ACC112 (cell line): ENCODE measurements around the gene FAM53B.

ENCODE experiments used
- H2AFZ ChIP-seq: fragments of 200-600 bp; sonication (generic); one replicate; pipeline ENCODE4 v1.6.0; 2017; ENCODE audit warnings: antibody characterized with exemption, low read length; ENCODE audit not compliant: unreplicated experiment
- H3K27ac ChIP-seq: fragments of 200-600 bp; sonication (generic); 2 replicates; pipeline ENCODE4 v1.5.1; 2014; ENCODE audit warnings: low read depth, mild to moderate bottlenecking, antibody characterized with exemption, low read length, moderate library complexity
- H3K27me3 ChIP-seq: fragments of 200-600 bp; sonication (generic); 2 replicates; pipeline ENCODE4 v1.6.1; 2014; ENCODE audit warnings: mild to moderate bottlenecking, antibody characterized with exemption, low read length, moderate library complexity, mixed read lengths; ENCODE audit not compliant: insufficient read depth
- H3K36me3 ChIP-seq: fragments of 200-600 bp; sonication (generic); 2 replicates; pipeline ENCODE4 v1.6.1; 2016; ENCODE audit warnings: mild to moderate bottlenecking, antibody characterized with exemption, low read length, moderate library complexity, mixed read lengths; ENCODE audit not compliant: insufficient read depth
- H3K4me1 ChIP-seq: fragments of 200-600 bp; sonication (generic); one replicate; pipeline ENCODE4 v1.6.1; 2016; ENCODE audit warnings: low read length, mixed read lengths; ENCODE audit not compliant: insufficient read depth, unreplicated experiment, control insufficient read depth
- H3K4me3 ChIP-seq: fragments of 200-600 bp; sonication (generic); 2 replicates; pipeline ENCODE4 v1.5.1; 2014; ENCODE audit warnings: mild to moderate bottlenecking, low read depth, low read length
- H3K79me2 ChIP-seq: fragments of 200-600 bp; sonication (generic); one replicate; pipeline ENCODE4 v1.6.0; 2016; ENCODE audit warnings: low read length; ENCODE audit not compliant: control insufficient read depth, unreplicated experiment, insufficient read depth

FAM53B gene

GRCh38 chr10:124641282-124642087 lies 102.7 kb downstream of the FAM53B start:
- no peak overlapping the region for H3K27ac ChIP-seq
- no peaks in the 10 kb centered on the region for H3K36me3 ChIP-seq
- H3K4me1 ChIP-seq: peaks cover 20% of the 10 kb centered on the region

GRCh38 chr10:124640538-124641231 lies 103.5 kb downstream of the FAM53B start:
- Histone ChIP-seq H3K79me2 (peaks cover 3% of the 10 kb centered on the region), H2AFZ (no peak overlapping the region), H3K4me3 (no peak overlapping the region), H3K4me1 (peaks cover 13% of the 10 kb centered on the region), H3K27ac (no peak overlapping the region), H3K36me3 (no peaks in the 10 kb centered on the region), H3K27me3 (no peaks in the 10 kb centered on the region)

More at GRCh38 chr10:124641282-124642087, 102.7 kb downstream of the FAM53B start:
- Histone ChIP-seq H2AFZ (no peak overlapping the region), H3K4me3 (no peak overlapping the region), H3K27me3 (no peaks in the 10 kb centered on the region), H3K79me2 (peaks cover 3% of the 10 kb centered on the region)

DNA sequence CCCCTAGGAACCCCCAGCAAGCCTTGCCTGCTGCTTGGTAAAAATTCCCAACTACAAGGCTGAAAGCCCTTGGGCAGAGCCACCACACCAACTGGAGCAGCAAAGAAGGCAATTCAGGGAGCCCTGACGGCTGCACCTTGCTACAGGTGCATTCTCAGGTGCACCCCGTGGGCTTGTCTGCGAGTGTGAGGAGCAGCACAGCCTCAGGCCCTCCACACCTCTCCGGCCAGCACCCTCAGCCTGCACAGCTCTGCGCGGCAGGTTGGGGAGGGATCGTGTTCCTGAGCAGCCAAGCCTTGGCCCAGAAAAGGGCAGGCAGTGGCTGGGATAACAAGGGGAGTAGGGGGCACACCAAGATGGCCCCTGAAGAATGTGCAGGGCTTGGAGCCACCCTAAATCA lies 104.1 kb downstream of the FAM53B start:
- Histone ChIP-seq H3K79me2 (peaks cover 3% of the 10 kb centered on the region), H3K4me3 (no peak overlapping the region), H3K4me1 (peaks cover 13% of the 10 kb centered on the region)

DNA sequence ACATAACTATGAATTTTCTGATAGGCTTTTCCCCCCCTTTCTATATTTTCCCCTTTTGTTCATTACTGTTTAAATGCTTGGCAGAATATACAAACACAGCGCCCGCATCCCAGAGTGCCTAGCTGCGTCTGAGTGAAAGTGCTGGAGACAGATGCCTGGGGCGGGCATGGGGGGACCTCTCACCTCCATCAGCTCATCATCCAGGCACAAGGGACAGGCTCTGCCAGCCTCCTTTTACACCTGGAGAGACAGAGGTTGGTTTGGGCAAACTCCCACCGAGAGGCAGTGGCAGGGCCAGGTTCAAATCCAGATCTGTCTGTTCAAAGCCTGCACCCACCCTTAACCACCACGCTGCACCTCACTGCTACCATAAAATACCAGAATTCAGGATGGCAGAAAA lies 104.5 kb downstream of the FAM53B start:
- no peaks in the 10 kb centered on the region for H3K27me3 ChIP-seq
- H3K36me3 ChIP-seq: no peaks in the 10 kb centered on the region
- H2AFZ ChIP-seq: no peak overlapping the region
- H3K4me1 ChIP-seq: peaks cover 13% of the 10 kb centered on the region
- H3K4me3 ChIP-seq: no peak overlapping the region
- no peak overlapping the region for H3K27ac ChIP-seq
- H3K79me2 ChIP-seq: no peaks in the 10 kb centered on the region

More for the DNA sequence above, 104.1 kb downstream of the FAM53B start:
- no peak overlapping the region for H2AFZ ChIP-seq
- H3K36me3 ChIP-seq: no peaks in the 10 kb centered on the region
- no peak overlapping the region for H3K27ac ChIP-seq
- no peaks in the 10 kb centered on the region for H3K27me3 ChIP-seq

DNA sequence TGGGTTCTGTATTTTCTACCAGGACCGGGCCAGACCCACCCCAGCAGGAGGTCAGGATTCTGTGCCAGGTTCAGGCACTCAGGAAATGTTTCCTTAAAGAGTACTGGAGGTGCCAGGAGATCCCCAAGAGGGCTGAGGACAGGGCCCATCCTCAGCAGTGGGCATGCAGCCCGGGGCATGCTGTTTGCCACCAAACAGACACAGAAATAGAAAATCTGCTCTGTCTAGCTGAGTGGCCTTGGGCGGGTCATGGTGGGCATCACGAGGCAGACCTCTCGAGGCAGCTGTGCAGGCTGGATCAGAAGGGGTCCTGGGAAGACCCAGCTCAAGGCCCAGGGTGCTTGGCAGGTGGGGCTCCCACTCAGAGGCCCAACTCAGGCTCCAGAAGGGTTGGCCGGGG lies 105.0 kb downstream of the FAM53B start:
- Histone ChIP-seq H3K4me3 (no peak overlapping the region), H3K27me3 (no peaks in the 10 kb centered on the region), H3K4me1 (peaks cover 13% of the 10 kb centered on the region), H3K27ac (no peak overlapping the region), H3K36me3 (no peaks in the 10 kb centered on the region), H3K79me2 (no peaks in the 10 kb centered on the region), H2AFZ (no peak overlapping the region)

GRCh38 chr10:124637746-124638145 lies 106.4 kb downstream of the FAM53B start:
- Histone ChIP-seq H3K27me3 (no peaks in the 10 kb centered on the region), H3K4me1 (peaks cover 13% of the 10 kb centered on the region), H3K36me3 (no peaks in the 10 kb centered on the region), H3K79me2 (no peaks in the 10 kb centered on the region), H2AFZ (no peak overlapping the region), H3K4me3 (no peak overlapping the region), H3K27ac (no peak overlapping the region)

GRCh38 chr10:124637091-124637700 lies 107.0 kb downstream of the FAM53B start:
- H3K4me3 ChIP-seq: no peak overlapping the region
- H3K27ac ChIP-seq: no peak overlapping the region
- H3K36me3 ChIP-seq: no peaks in the 10 kb centered on the region
- H2AFZ ChIP-seq: no peak overlapping the region
- peaks cover 13% of the 10 kb centered on the region for H3K4me1 ChIP-seq
- no peaks in the 10 kb centered on the region for H3K27me3 ChIP-seq
- H3K79me2 ChIP-seq: no peaks in the 10 kb centered on the region

DNA sequence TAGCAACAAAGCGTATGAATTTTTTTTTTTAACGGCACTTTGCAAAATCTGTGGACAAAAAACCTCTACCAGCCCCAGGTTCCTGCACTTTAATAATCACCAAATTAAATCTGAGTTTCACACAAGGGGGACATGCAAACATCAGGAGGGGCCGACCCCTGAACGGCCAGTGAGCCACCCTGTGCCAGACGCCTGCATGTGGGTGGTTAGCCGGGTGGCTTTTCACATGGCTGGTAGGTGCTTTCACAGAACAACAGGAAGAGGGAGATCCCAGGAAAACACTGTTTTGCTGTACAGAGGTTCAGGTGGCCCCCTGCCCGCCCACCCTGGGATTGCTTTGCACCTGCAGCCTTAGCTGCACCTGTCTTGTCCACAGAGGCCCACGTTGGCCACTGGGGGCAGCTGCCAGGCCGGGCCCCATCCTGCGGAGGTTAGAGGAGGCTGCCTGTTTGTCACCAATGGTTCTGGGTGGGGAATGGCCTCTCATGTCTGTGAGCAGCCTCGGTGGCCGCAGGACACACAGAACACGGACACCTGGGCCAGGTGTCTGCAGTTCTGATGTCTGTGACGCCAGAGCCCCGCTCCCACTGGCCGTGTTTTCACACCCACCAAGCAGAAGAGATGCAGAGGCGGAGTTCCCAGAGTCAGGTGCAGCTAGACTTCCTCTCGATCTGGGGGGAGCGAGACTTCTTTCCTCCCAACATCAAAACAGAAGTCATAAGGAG lies 107.7 kb downstream of the FAM53B start:
- H3K4me1 ChIP-seq: peaks cover 8% of the 10 kb centered on the region
- H3K27me3 ChIP-seq: no peaks in the 10 kb centered on the region
- H3K79me2 ChIP-seq: no peaks in the 10 kb centered on the region
- no peak overlapping the region for H3K27ac ChIP-seq
- H2AFZ ChIP-seq: no peak overlapping the region
- H3K4me3 ChIP-seq: no peak overlapping the region
- H3K36me3 ChIP-seq: no peaks in the 10 kb centered on the region

- Histone ChIP-seq H3K27ac (no peak overlapping the region), H3K4me3 (no peak overlapping the region), H3K4me1 (no peaks in the 10 kb centered on the region), H2AFZ (no peak overlapping the region), H3K36me3 (no peaks in the 10 kb centered on the region), H3K79me2 (no peaks in the 10 kb centered on the region), H3K27me3 (no peaks in the 10 kb centered on the region)
Measured at GRCh38 chr10:124632566-124632965, 111.6 kb downstream of the FAM53B start.

GRCh38 chr10:124632064-124632531 lies 112.1 kb downstream of the FAM53B start:
- H3K4me1 ChIP-seq: no peaks in the 10 kb centered on the region
- no peak overlapping the region for H3K4me3 ChIP-seq
- no peaks in the 10 kb centered on the region for H3K36me3 ChIP-seq
- no peaks in the 10 kb centered on the region for H3K79me2 ChIP-seq
- H2AFZ ChIP-seq: no peak overlapping the region
- H3K27ac ChIP-seq: no peak overlapping the region
- H3K27me3 ChIP-seq: no peaks in the 10 kb centered on the region
